GM21825 (cell line): ENCODE measurements around the gene LIFR.

Experiments
- ATAC-seq: cut with Tn5 transposase; IDR thresholded peaks from one replicate; pipeline ENCODE4 v1.9.1; 2021; ENCODE audit warnings: mild to moderate bottlenecking, moderate library complexity; ENCODE audit not compliant: unreplicated experiment

Gene LIFR

DNA sequence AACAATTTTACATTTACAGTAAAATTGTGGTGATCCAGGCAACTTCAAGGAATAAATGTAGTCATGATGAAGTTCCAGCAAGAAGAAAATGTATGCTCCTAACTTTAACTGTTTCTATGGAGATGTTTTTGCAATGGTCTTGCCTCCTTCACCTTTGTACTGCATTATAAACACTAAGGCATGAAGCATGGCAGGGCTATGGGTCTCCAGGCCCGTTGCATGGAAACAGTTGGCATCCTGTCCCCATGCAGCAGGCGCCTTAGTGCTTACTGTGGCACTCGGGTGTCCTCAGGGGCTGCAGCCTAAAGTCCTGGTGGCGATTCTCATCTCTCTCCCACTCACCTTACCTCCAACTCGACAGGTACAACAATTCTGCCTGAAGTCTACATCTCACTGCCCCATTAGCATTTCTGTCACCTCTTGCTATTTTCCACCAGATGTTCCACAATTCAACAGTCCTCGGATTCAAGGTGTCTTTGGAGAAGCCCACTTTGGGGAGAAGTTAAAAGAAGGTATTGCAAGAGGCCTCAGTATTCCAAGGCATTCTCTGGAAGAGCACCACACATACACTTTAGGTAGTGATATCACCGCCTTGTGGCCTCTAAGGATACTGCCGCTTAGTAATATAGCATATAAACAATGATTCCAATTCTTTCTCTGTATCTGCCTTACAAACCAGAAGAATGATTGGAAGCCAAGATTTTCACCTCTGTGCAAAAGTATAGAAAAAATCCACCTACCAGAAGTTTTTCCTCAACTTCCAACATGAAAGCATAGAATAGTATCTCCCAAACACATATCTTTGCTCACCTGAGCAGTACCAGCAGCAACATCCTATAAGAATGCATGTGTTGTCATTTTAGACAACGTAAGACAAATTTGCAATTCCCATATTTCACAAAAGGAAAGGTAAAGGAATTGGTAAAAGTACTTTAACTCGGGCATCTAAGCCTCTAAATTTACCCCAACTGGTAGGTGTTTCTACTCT is 5.1 kb downstream of the LIFR start:
- no peak for ATAC-seq

DNA sequence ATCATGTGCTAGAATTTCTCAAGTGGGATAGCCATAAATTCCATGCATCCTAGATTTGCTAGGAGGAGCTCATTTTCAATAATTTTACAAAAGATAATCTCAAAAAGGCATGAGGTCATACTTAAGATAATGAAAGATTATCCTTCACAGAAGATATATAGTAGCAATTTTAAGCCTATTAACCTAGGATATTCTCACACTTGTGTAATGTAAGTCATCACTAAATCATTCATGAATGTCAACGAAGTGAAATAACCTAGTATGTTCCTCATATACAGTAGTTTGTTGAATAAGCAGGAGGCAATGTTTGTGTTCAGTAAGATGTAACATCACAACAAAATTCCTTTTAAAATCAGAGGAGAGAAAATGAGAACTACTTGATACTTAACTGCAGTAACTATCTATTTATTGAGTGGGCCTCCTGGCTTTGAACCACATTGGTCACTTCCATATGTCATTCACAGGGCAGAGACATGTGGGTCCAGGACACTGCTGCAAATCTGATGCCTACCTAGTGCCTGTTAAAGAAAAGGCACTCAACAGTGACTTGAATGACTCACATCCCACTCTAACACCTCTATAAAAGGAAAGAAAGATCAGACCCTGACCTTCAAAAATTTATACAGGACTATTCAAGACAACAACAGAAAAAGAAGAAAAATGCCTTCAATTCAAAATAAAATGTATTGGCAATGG is 8.2 kb downstream of the LIFR start:
- no peak for ATAC-seq

DNA sequence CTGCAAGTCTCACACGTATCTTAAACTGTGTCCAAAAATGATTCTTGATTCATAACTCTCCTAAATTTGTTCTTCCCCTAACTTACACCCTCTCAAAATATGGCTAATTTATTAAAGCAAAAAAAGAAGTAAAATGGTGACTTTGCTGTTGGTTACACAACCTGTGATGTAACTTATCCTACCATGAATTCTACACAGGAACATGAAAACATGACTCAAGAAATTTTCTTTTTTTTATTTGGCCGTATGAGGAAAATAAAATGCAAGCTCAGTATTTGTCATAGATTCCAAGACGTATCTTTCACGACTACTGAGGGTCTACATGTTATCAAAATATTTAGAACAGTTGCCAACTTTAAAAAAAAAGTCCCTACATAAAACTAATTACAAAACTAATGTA is 9.2 kb downstream of the LIFR start:
- no peak for ATAC-seq

DNA sequence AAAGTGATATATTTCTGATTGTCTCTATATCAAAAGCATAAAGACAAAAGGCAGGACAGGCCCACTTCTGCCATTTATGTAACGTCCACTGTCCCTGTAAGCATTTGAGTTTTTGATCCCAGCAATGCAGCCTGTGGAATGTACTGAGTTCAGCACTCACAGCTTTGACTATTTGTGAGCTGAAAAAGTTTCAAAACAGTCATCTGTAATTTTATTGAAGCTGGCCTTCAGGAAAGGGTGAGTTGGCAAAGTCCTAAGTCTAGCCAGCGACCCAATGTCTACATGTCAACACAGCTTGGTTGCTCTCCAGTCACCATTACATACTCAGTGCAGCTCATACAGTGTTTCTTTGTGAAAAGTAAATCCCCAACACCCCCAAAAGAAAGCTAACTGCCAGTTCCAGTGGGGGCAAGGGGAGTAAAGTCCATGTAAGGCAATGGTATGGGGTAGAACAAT is 9.7 kb downstream of the LIFR start:
- ATAC-seq: no peak

DNA sequence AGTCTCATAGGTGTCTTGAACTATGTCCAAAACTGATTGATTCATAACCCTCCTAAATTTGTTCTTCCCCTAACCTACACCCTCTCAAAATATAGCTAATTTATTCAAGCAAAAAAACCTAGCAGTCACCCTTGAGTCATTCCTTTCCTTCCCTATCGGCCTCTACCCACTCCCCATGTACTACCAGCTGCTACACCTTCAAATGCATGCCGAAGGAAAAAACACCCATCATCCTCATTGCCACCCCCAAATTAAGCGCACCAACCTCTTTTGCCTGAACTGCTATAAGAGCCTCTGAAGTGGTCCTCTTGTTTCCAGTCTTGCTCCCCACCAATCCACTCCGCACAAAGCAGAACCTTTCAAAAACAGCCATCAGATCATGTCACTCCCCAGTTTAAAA is 12.6 kb downstream of the LIFR start:
- ATAC-seq: no peak

DNA sequence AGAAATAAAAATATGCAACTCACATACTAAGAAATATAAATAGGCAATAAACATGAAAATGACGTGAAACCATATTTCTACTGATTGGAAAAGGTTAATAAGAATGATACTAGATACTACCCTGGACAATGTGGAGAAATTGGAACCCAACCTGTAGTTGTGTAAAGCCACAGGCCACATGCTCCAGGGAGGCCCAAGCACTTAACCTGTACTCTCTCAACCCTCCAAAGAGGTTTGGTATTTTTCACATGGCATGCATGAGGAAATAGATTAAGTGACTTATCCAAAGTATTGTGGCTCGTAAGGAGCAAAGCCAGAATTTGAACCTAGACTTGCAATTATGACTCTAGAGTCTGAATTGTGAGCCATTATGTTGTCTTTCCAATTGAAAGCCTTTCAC is 13.4 kb downstream of the LIFR start:
- ATAC-seq: no peak

DNA sequence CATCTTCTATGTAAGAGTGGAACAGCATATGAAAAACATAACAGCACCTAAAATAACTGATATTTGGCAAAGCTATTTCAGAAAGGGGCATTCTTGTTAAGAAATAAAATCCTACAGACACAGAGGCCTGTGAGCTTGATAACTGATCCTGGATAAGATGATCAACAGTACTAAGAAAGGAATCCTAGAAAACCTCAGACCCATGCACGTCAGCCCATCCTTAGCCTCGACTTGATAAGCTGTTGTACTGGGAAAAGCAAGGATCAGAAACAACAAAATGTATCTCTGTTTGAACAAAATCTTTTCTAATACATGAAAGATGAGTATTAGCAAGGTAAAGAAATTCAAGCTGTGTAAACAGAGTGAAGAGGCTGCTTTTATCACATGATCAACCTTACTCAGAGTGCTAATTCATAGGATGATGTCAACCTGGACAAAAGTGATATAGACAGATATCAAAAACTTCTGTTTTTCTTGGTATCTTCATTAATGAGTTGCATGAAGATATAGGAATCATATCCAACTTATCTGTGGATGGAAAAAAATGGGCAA is 15.2 kb downstream of the LIFR start:
- no peak for ATAC-seq

DNA sequence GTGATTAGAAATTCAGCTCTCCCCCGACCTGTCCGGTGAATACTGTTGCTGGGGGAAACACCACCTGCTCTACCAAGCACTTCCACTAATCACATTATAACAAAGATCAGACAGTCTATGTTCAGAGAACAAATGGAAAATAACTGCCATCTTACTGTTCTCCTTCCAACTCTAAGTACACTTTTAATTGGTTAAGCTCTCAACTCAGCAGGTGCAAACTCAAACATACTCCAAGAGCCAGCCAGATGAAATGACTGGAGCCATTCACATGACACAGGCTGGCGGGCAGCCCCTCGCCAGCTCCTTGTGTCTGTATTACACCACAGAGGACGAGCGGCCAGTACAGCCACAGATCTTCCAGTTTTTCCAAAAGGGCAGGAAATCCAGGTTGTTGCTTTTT is 16.1 kb downstream of the LIFR start:
- no peak for ATAC-seq

DNA sequence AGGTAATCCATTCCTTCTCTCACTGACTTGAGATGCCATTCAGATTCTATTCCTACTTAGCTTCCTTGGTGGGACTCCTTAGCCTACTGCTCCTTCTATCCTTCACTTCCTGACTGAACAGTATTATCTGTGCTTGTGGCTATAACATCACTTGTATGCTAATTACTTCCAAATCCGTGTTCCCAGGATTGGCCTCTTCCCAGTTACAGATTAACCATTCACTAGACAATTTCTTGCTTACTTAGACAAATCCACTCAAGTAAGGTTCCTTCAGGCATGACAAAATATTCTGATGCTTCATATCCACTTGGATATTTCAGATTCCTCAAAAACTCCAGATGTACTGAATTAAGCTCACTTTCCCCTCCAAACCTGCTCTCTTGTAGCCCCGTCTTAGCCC is 18.3 kb downstream of the LIFR start:
- no peak for ATAC-seq

DNA sequence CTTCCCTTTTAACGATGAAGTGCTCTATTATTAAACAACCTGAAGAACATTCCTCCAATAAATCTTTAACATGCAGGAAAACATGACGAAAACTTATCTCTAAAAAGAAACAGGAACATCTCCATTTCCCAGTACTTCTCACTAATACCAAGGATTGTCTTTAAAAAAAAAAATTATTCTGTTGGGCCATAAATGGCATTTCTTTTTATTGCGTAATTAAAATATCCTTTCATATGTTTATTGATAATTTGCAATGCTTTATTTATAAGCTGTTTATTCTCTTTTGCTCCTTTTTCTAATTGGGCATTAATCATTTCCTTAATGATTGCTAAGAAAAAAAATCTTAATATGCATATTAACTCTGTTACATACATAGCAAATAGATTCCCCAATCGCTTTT is 18.9 kb downstream of the LIFR start:
- ATAC-seq: no peak

DNA sequence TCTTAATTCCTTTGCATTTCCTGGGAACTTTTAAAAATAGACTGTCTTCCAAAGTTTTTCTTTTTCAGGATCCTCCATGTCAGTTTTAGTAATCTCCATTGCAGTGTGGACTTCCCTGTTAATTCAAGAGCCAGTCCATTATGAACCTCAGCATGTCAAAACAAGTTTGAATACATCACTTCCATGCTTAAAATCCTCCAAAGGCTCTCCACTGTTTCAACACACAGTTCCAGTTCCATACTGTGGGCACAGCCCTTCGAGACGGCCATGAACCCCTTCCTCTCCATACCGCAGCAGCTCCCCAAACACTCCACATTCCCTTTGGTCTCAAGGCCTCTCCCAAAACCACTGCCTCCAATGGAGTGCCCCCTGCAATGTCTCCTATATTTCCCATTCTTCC is 19.5 kb downstream of the LIFR start:
- no peak for ATAC-seq

DNA sequence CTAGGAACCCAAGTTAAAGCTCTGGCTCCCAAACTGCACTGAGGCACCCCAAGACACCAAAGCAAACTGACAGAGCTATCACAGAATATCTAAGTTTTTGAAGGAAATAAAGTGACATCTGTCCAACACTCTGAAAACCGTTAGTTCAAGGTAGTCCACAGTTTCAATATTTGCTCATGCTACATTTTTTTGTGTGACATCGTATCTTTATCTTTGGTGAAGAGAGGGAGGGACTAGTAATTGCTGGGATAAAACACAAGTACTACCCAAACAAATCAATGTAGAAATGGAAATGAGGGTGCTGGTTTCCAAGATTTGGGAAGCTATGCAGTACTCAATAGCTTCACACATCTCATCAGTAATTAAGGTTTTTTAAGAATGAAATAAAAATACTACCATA is 20.6 kb downstream of the LIFR start:
- ATAC-seq: no peak

DNA sequence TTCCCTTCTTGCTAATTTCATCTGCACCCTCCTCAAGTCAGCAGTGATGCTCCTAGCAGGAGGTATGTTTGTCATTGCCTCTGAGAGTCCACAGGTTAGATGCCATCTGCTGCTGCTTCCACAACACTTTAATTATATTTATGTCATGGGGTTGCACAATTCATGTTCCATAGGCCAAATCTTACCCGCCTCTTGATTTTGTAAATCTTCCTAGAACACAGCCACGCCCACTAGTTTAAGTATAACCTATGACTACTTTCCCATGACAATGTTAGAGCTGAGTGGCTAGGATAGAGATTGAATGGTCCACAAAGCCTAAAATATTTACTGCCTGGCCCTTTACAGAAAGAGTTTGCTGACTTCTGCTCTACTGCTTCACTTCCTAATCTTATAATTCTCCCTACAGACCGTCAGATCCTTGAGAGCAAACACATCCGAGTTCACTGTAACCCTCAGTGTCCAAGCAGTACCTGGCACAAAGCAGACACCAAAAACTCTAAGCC is 21.1 kb downstream of the LIFR start:
- ATAC-seq: no peak

DNA sequence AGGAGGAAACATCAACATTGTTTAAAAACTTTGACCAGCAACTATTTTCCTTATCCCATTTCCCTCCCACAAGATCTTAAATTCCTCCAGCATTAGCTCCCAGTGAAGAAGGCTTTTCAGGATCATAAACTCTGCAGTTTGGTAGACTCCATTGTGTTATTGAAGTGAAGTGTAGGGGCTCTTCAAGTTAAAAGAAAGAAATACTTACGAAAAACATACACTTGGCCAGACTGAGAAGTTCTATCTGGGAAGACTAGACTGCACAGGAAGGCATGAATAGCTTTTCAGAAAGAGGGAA is 22.3 kb downstream of the LIFR start:
- no peak for ATAC-seq

DNA sequence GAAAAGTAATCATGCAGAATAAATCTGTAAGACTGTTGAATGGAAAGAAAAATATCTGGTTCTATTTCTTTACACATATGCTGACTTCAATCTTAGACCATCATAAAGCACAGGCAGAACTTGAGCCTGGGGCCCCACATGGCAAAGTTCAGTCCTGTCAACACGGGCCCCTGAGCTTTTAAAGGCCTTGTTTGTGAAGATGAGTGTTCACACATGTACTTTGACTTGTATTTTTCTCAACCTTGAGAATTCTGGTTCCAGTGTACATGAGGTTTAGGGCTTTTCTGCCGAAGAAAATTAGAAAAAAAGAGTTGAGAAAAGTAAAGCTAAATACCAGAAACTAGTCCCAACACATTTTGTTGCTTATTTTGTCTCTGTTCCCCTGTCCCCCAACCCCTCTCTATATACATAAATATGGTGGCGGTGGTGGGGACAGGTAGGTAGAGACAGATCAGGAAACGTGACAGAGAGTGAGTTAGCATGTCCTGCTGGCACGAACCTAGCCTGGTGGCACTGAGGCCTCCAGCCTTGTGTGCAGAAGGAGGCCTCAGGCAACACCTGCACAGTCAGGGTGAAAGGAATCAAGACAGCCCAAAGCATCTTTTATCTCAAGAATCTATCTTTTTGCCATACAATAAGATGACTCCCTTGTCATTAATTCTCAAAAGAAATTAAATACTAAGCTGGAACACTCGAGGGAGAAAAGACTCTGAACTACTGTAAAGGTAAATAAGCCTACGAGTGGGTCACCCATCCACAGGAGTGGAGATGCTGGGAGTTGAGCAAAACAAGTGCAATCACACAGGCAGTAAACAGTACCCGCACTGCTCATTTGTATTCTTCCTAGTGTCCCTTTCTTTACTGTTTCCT is 22.9 kb downstream of the LIFR start:
- no peak for ATAC-seq

DNA sequence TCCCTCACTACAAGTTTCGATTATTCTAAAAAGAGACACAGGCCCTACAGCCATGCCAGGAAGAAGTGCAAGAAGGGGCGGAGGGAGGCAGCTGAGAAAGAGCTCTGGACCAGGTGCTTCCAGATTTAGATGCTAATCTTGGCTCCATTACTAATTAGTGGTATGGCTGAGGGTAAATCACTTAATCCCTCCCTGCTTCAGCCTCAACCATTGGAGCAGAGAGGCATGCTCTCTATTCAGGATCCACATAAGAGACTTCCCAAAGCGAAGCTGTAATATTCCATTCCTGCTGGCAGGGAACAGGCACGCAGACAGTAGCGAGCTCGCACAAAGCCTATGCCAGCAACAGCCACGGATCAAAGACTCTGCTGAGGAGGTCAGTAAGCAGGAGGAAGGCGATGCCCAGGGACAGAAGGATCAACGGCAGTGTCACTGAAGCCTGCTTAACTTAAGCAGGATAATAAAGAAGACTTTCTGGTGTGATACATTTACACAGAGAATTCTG is 24.2 kb downstream of the LIFR start:
- no peak for ATAC-seq

DNA sequence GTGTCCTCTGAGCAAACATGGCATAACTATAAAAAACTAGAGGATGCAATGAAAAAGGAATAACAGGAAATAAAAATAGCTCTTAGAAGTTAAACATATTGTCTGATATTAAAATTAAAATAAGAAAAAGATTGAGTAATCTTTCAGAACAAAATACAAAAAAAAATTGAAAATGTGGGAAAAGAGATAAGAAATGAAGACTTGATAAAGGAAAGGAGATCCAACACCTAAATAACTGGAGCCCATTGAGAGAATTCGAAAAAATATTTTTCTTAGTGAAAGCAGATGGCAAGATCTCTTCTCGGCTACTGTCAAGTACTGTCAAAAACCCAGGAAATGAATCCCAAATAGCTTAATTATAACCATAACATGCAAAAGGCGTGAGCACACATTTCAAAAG is 24.9 kb downstream of the LIFR start:
- no peak for ATAC-seq

DNA sequence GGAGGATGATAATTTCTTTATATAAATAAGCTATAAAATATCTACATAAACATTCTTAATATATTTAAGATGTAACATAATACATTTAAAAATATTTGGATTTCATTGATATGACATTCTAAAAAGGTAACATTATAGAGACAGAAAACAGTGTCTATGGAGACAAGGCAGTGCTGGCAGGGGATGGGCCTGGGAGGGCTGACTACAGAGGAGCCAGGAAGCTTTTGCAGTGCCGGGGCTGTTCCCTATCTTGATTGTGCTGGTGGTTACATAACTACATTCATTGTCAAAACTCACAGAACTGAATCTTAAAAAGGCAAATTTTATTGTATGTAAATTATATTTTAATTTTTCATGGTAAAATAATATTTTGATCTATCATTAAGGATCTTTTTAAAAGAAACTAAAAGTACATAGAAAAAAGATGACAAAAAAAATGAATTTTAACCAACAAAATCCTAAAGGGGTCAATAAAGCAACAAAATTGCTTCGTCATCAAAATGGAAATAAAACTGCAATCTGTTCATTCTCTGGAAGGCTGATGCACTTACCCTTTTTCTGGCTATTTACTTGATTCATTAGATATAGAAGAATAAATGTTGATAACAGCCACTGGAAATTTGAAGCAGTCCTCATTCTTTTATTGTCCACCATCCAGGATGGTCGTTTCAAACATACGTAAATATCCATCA is 26.3 kb downstream of the LIFR start:
- no peak for ATAC-seq

DNA sequence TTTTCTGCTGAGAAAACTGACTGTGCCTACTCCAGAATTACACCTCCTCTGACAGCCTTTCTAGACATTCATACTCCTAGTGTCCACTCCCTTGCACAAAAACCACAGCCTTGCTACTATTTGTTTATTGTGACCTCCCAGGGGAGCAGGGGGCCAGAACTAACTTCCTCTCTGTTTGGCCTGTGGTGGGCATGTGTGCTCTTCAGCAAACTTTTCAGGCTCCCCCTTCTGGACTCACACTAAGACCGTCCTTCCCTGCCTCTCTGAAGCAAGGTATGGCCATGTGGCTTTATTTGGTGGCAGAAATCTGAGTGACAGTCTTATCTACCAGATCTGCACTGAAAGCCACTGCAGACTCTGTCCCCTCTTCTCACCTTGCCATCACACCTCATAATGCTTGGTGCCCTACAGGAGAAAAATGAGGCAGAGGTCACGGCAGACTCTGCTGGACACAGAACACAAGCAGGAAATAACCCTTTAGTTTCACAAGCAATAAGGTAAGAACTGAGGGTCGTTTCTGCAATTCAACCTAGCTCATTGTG is 28.2 kb downstream of the LIFR start:
- ATAC-seq: no peak

DNA sequence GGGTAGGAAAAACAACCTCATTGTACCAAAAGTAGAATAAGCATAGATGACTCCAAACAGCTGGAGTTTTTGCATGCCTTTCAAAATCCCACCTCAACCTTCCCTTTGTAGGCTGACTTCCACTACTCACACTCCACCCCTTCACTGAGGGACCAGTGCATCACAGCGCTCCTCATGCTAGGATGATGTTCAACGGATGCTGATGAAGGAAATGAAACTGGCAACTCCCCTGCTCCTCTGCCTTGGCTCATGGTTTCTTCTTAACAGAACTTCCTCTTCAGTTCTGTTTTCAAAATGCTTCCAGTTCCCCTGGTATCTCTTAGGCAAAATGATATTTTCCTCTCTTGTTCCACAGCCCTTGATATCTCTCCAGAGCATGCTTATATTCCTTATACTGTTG is 29.0 kb downstream of the LIFR start:
- no peak for ATAC-seq
